Measurements from ENCODE around the gene S100A12. TPM values are rescaled to one million over a fixed set of nuclear protein-coding genes. Genes with fewer than 3 reads are reported as not detected.

Gene S100A12
- total and polyA plus RNA-seq, 4 experiments from 2014 or later: 0.95 TPM; not detected in 3

GRCh38 chr1:153402226-153402625 is 26.8 kb upstream of the S100A12 start:
- POLR2A ChIA-PET (ENCODE audit: partially characterized antibody): no interaction called here
- DNase-seq: no peak
- intact Hi-C loops (cut with micrococcal nuclease): no loop called here
- H3K9me3 ChIP-seq (ENCODE audit: control insufficient read depth in 1 of 2, low read length in 2 of 2): no peaks in the 10 kb centered on the region
- Mint-ChIP-seq H3K36me3 (no peaks in the 10 kb centered on the region), H3K27ac (no peak overlapping the region), H3K27me3 (peaks cover 1 to 15% of the 10 kb centered on the region in 2 donors), H3K9me3 (no peaks in the 10 kb centered on the region), H3K4me1 (peaks cover 7 to 18% (median 12%) of the 10 kb centered on the region in 4 donors), H3K4me3 (no peak overlapping the region)
- no peak overlapping the region for H3K27ac ChIP-seq (ENCODE audit: low read depth, low read length)
- peaks cover 9% of the 10 kb centered on the region for H3K4me1 ChIP-seq (ENCODE audit: insufficient read depth, low read length)
- no peaks in the 10 kb centered on the region for H3K27me3 ChIP-seq (ENCODE audit: insufficient read depth, low read length)
- CTCF ChIA-PET (ENCODE audit: partially characterized antibody): interaction anchor here (4.4 kb wide), 1 partner anchor 49 kb away, joined by 23 read pairs; no protein-coding TSS in a partner anchor
- H3K4me3 ChIP-seq (ENCODE audit: low read length in 2 of 2): no peak overlapping the region
- H3K36me3 ChIP-seq (ENCODE audit: insufficient read depth, low read length): no peaks in the 10 kb centered on the region

GRCh38 chr1:153401461-153401860 is 26.0 kb upstream of the S100A12 start:
- H3K27me3 ChIP-seq (ENCODE audit: insufficient read depth, low read length): no peaks in the 10 kb centered on the region
- H3K4me3 ChIP-seq (ENCODE audit: low read length in 2 of 2): no peak overlapping the region
- no peaks in the 10 kb centered on the region for H3K9me3 Mint-ChIP-seq
- no peak overlapping the region for H3K27ac ChIP-seq (ENCODE audit: low read depth, low read length)
- H3K4me3 Mint-ChIP-seq: no peak overlapping the region
- peaks cover 3 to 11% (median 5%) of the 10 kb centered on the region in 4 donors for H3K4me1 Mint-ChIP-seq
- CTCF ChIA-PET (ENCODE audit: partially characterized antibody): interaction anchor here (4.4 kb wide), 1 partner anchor 49 kb away, joined by 23 read pairs; no protein-coding TSS in a partner anchor
- no peaks in the 10 kb centered on the region for H3K36me3 Mint-ChIP-seq
- no peaks in the 10 kb centered on the region for H3K36me3 ChIP-seq (ENCODE audit: insufficient read depth, low read length)
- no peak overlapping the region for H3K27ac Mint-ChIP-seq
- no peaks in the 10 kb centered on the region for H3K9me3 ChIP-seq (ENCODE audit: control insufficient read depth in 1 of 2, low read length in 2 of 2)
- intact Hi-C loops (cut with micrococcal nuclease): no loop called here
- POLR2A ChIA-PET (ENCODE audit: partially characterized antibody): no interaction called here
- peaks cover 1 to 12% of the 10 kb centered on the region in 2 donors for H3K27me3 Mint-ChIP-seq
- DNase-seq: no peak
- peaks cover 1% of the 10 kb centered on the region for H3K4me1 ChIP-seq (ENCODE audit: insufficient read depth, low read length)

DNA sequence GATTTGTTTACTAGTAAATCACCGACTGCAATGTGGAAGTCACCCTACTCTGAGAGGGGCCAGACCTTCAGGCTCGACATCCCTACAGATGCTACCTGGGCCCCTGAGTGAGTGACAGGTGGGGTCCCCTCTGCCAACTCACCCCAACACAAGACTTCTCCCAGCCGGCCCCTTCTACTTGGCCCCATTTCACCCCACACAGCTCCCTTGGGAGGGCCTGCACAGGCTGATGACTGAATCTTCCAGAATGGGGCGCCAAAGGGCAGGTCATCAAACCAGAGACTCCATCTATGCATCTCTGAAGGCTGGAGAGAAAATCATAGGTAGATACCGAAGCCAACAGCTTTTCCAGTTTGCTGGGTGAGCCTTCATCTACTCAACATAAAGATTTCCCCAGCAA is 24.8 kb upstream of the S100A12 start:
- no peak overlapping the region for H3K4me3 ChIP-seq (ENCODE audit: low read length in 2 of 2)
- H3K9me3 ChIP-seq (ENCODE audit: control insufficient read depth in 1 of 2, low read length in 2 of 2): no peaks in the 10 kb centered on the region
- Mint-ChIP-seq H3K27me3 (peaks cover 2 to 17% of the 10 kb centered on the region in 2 donors), H3K4me3 (no peak overlapping the region), H3K4me1 (peaks cover 0 to 5% (median 3%) of the 10 kb centered on the region in 4 donors), H3K27ac (no peak overlapping the region), H3K9me3 (no peaks in the 10 kb centered on the region), H3K36me3 (no peaks in the 10 kb centered on the region)
- POLR2A ChIA-PET (ENCODE audit: partially characterized antibody): no interaction called here
- CTCF ChIA-PET (ENCODE audit: partially characterized antibody): interaction anchor here (0.9 kb wide), 1 partner anchor 48 kb away, joined by 3 read pairs; no protein-coding TSS in a partner anchor
- no peaks in the 10 kb centered on the region for H3K36me3 ChIP-seq (ENCODE audit: insufficient read depth, low read length)
- intact Hi-C loops (cut with micrococcal nuclease): no loop called here
- H3K4me1 ChIP-seq (ENCODE audit: insufficient read depth, low read length): no peaks in the 10 kb centered on the region
- no peak for DNase-seq
- no peaks in the 10 kb centered on the region for H3K27me3 ChIP-seq (ENCODE audit: insufficient read depth, low read length)
- no peak overlapping the region for H3K27ac ChIP-seq (ENCODE audit: low read depth, low read length)

DNA sequence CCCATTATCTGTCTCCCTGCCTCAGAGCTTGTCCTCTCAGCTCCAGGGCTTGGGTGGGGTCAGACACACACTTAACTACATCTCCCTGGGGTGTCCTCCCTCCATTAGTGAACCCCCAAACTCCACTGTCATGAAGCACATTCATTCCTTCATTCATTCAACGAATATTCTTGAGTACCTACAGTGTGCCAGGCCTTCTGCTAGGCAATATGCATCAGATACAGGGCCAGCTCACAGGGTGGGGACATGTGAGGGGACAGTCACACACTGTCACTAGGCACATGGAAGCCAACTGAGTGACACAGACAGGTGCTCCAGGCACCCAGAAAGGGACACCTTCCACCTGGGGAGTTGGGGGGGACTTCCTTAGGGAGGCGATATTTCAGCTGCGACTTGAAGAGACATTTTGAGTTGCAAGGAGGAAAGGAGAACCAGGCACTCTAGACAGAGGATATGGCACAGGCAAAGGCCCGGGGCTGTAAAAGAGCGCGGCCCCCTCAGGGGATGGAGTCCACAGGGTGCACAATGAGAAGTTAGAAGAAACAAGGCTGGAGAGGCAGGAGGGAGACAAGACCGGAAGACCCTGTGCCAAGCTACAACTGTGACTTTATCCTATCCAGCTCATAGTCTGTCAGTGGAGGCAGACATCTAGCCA is 24.1 kb upstream of the S100A12 start:
- no peak overlapping the region for H3K27ac Mint-ChIP-seq

DNA sequence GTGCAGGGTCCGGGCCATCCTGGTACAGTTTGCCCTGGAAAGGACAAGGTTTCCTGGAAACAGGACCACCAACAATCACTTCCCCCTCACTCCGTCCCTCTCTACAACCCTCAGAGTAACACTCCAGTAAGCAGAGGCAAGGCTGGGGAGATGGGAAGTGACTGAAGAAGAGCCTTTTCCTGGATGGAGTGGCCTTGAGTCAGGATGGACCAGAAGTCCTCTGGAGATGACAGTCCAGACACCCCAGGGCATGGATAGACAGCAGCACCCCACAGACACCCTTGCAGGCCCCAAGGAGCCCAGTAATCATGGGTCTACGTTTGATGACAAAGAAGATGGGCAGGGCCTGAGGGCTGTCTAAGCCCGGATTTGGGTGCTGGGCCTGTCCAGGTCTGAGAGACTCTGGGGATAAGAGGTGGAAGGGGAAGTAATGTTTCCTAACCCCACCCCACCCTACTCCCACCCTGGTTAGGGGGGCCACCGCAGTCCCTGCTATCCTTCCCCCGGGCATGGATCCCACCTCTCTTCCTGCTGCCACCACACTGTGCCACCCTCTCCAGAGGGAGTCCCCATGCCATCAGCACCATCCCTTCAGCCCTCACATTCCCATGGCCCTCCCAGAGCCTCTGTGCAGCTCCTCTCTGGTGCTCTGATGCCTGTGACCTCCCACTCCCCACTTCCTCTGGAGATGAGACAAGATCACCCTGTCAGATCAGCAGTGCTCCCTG is 22.7 kb upstream of the S100A12 start:
- H3K27me3 Mint-ChIP-seq: peaks cover 11 to 27% of the 10 kb centered on the region in 2 donors
- no peaks in the 10 kb centered on the region for H3K36me3 Mint-ChIP-seq
- H3K9me3 ChIP-seq (ENCODE audit: control insufficient read depth in 1 of 2, low read length in 2 of 2): no peaks in the 10 kb centered on the region
- POLR2A ChIA-PET (ENCODE audit: partially characterized antibody): no interaction called here
- CTCF ChIA-PET (ENCODE audit: partially characterized antibody): no interaction called here
- H3K4me3 Mint-ChIP-seq: no peak overlapping the region
- H3K27me3 ChIP-seq (ENCODE audit: insufficient read depth, low read length): no peaks in the 10 kb centered on the region
- H3K9me3 Mint-ChIP-seq: peaks cover 0 to under 1% (median 0%) of the 10 kb centered on the region in 8 donors
- no peak overlapping the region for H3K27ac ChIP-seq (ENCODE audit: low read depth, low read length)
- intact Hi-C loops (cut with micrococcal nuclease): no loop called here
- no peaks in the 10 kb centered on the region for H3K4me1 ChIP-seq (ENCODE audit: insufficient read depth, low read length)
- H3K4me3 ChIP-seq (ENCODE audit: low read length in 2 of 2): no peak overlapping the region
- H3K27ac Mint-ChIP-seq: no peak overlapping the region
- no peaks in the 10 kb centered on the region for H3K4me1 Mint-ChIP-seq
- DNase-seq: no peak
- no peaks in the 10 kb centered on the region for H3K36me3 ChIP-seq (ENCODE audit: insufficient read depth, low read length)

More for the DNA sequence above, 24.1 kb upstream of the S100A12 start:
- Histone ChIP-seq H3K36me3 (ENCODE audit: insufficient read depth, low read length) (no peaks in the 10 kb centered on the region), H3K4me3 (ENCODE audit: low read length in 2 of 2) (no peak overlapping the region), H3K27ac (ENCODE audit: low read depth, low read length) (no peak overlapping the region), H3K4me1 (ENCODE audit: insufficient read depth, low read length) (no peaks in the 10 kb centered on the region), H3K27me3 (ENCODE audit: insufficient read depth, low read length) (no peaks in the 10 kb centered on the region), H3K9me3 (ENCODE audit: control insufficient read depth in 1 of 2, low read length in 2 of 2) (no peaks in the 10 kb centered on the region)
- ChIA-PET CTCF (ENCODE audit: partially characterized antibody) (interaction anchor here (0.9 to 1.1 kb wide), 2 partner anchors 44 to 47 kb away, joined by 3 read pairs; no protein-coding TSS in a partner anchor), POLR2A (ENCODE audit: partially characterized antibody) (no interaction called here)
- H3K4me3 Mint-ChIP-seq: no peak overlapping the region
- H3K4me1 Mint-ChIP-seq: peaks cover 0 to 2% (median under 1%) of the 10 kb centered on the region in 4 donors
- intact Hi-C loops (cut with micrococcal nuclease): no loop called here
- H3K27me3 Mint-ChIP-seq: peaks cover 5 to 19% of the 10 kb centered on the region in 2 donors
- H3K9me3 Mint-ChIP-seq: no peaks in the 10 kb centered on the region
- no peaks in the 10 kb centered on the region for H3K36me3 Mint-ChIP-seq
- no peak for DNase-seq

DNA sequence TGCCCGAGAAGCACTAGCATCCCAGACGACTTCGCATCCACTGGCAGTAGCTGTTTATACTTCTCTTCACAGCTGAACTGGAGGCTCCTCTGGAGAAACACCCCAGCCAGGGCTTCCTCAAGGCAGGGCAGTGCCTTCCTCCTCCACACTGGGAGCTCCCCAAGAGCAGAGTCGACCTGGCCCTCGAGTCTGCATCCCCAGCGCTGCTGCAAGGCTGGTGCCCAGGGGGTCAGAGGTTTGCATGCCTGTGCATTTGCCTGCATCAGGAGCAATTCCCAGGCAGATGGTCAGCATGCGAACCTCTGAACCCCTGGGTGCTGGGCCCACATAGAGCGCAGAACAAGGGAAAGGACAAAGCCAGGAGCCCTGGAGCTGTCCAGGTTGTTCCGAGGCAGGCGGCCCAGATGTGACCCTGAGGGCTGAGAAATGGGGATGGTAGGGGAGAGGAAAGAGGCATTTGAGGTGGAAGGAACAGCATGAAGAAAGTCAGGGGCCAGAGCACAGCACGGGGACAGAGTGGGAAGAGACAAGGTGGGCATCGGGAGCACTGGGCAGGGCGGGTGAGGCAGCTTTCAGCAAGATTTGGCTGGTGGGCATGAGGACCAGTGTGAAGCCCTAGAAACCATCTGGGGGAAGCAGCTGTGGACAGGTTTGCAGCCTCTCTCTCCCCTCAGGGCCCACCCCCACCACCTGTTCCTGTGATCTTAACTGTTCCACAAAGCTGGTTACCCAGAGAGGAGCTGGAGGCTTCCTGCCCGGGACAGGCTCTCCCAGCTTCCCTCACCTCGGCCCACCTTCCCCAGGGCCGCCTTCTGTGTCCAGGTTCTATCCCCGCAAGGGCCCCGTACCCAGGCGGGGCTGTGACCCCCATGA is 21.9 kb upstream of the S100A12 start:
- ChIA-PET POLR2A (ENCODE audit: partially characterized antibody) (no interaction called here), CTCF (ENCODE audit: partially characterized antibody) (interaction anchor here (0.9 kb wide), 1 partner anchor 108 kb away, joined by 3 read pairs; no protein-coding TSS in a partner anchor)
- no peak overlapping the region for H3K27ac ChIP-seq (ENCODE audit: low read depth, low read length)
- H3K9me3 ChIP-seq (ENCODE audit: control insufficient read depth in 1 of 2, low read length in 2 of 2): no peaks in the 10 kb centered on the region
- H3K36me3 Mint-ChIP-seq: no peaks in the 10 kb centered on the region
- no peak overlapping the region for H3K4me3 Mint-ChIP-seq
- peaks cover 0 to 1% (median 0%) of the 10 kb centered on the region in 8 donors for H3K9me3 Mint-ChIP-seq
- peaks cover 13 to 29% of the 10 kb centered on the region in 2 donors for H3K27me3 Mint-ChIP-seq
- no peaks in the 10 kb centered on the region for H3K27me3 ChIP-seq (ENCODE audit: insufficient read depth, low read length)
- H3K4me1 ChIP-seq (ENCODE audit: insufficient read depth, low read length): no peaks in the 10 kb centered on the region
- H3K27ac Mint-ChIP-seq: no peak overlapping the region
- DNase-seq: no peak
- no peak overlapping the region for H3K4me3 ChIP-seq (ENCODE audit: low read length in 2 of 2)
- intact Hi-C loops (cut with micrococcal nuclease): no loop called here
- no peaks in the 10 kb centered on the region for H3K36me3 ChIP-seq (ENCODE audit: insufficient read depth, low read length)
- no peaks in the 10 kb centered on the region for H3K4me1 Mint-ChIP-seq

- ChIA-PET POLR2A (ENCODE audit: partially characterized antibody) (no interaction called here), CTCF (ENCODE audit: partially characterized antibody) (interaction anchor here (0.9 kb wide), 1 partner anchor 107 kb away, joined by 3 read pairs; no protein-coding TSS in a partner anchor)
- H3K9me3 ChIP-seq (ENCODE audit: control insufficient read depth in 1 of 2, low read length in 2 of 2): no peaks in the 10 kb centered on the region
- peaks cover 13 to 28% of the 10 kb centered on the region in 2 donors for H3K27me3 Mint-ChIP-seq
- H3K36me3 ChIP-seq (ENCODE audit: insufficient read depth, low read length): no peaks in the 10 kb centered on the region
- H3K4me3 Mint-ChIP-seq: no peak overlapping the region
- intact Hi-C loops (cut with micrococcal nuclease): no loop called here
- no peaks in the 10 kb centered on the region for H3K4me1 ChIP-seq (ENCODE audit: insufficient read depth, low read length)
- no peaks in the 10 kb centered on the region for H3K36me3 Mint-ChIP-seq
- H3K9me3 Mint-ChIP-seq: peaks cover 0 to 1% (median 0%) of the 10 kb centered on the region in 8 donors
- no peak overlapping the region for H3K27ac ChIP-seq (ENCODE audit: low read depth, low read length)
- no peak for DNase-seq
- no peak overlapping the region for H3K27ac Mint-ChIP-seq
- no peak overlapping the region for H3K4me3 ChIP-seq (ENCODE audit: low read length in 2 of 2)
- no peaks in the 10 kb centered on the region for H3K4me1 Mint-ChIP-seq
- no peaks in the 10 kb centered on the region for H3K27me3 ChIP-seq (ENCODE audit: insufficient read depth, low read length)
Observed at GRCh38 chr1:153396461-153396860, 21.0 kb upstream of the S100A12 start.

Data from CD4-positive, alpha-beta memory T cell (primary cell).